GM21528 (cell line): ENCODE results near the gene RIMBP2.

ENCODE experiments used
- ATAC-seq: cut with Tn5 transposase; IDR thresholded peaks from one replicate; pipeline ENCODE4 v1.9.1; 2021; ENCODE audit warnings: mild to moderate bottlenecking, moderate library complexity; ENCODE audit not compliant: unreplicated experiment, low FRiP score

Gene RIMBP2

GRCh38 chr12:130495156-130495555 is 220.9 kb downstream of the RIMBP2 start:
- ATAC-seq: no peak

GRCh38 chr12:130494736-130495135 is 221.4 kb downstream of the RIMBP2 start:
- ATAC-seq: no peak

GRCh38 chr12:130493951-130494350 is 222.1 kb downstream of the RIMBP2 start:
- no peak for ATAC-seq

GRCh38 chr12:130491421-130492357 is 224.4 kb downstream of the RIMBP2 start:
- ATAC-seq: no peak

- no peak for ATAC-seq
Measured at GRCh38 chr12:130490674-130491073, 225.4 kb downstream of the RIMBP2 start.

GRCh38 chr12:130489293-130489692 is 226.8 kb downstream of the RIMBP2 start:
- ATAC-seq: no peak

GRCh38 chr12:130488358-130488710 is 227.8 kb downstream of the RIMBP2 start:
- ATAC-seq: no peak

- ATAC-seq: no peak
Measured at GRCh38 chr12:130487636-130488357, 228.3 kb downstream of the RIMBP2 start.

GRCh38 chr12:130486891-130487416 is 229.1 kb downstream of the RIMBP2 start:
- ATAC-seq: no peak

GRCh38 chr12:130486146-130486435 is 230.0 kb downstream of the RIMBP2 start:
- ATAC-seq: no peak

GRCh38 chr12:130485291-130486145 is 230.6 kb downstream of the RIMBP2 start:
- no peak for ATAC-seq

GRCh38 chr12:130484221-130484620 is 231.9 kb downstream of the RIMBP2 start:
- ATAC-seq: no peak

GRCh38 chr12:130483616-130484180 is 232.4 kb downstream of the RIMBP2 start:
- ATAC-seq: no peak

GRCh38 chr12:130482448-130482847 is 233.7 kb downstream of the RIMBP2 start:
- no peak for ATAC-seq

GRCh38 chr12:130481392-130481879 is 234.7 kb downstream of the RIMBP2 start:
- ATAC-seq: no peak

GRCh38 chr12:130480887-130481286 is 235.2 kb downstream of the RIMBP2 start:
- no peak for ATAC-seq

GRCh38 chr12:130480231-130480630 is 235.9 kb downstream of the RIMBP2 start:
- no peak for ATAC-seq

- ATAC-seq: no peak
Measured at GRCh38 chr12:130479401-130480125, 236.5 kb downstream of the RIMBP2 start.

- no peak for ATAC-seq
Measured at GRCh38 chr12:130478786-130479185, 237.3 kb downstream of the RIMBP2 start.

GRCh38 chr12:130477701-130478100 is 238.4 kb downstream of the RIMBP2 start:
- ATAC-seq: no peak
